Pulmonary artery endothelial cell (primary cell): Measurements from ENCODE around the gene GFRA3. TPM values are rescaled to one million over a fixed set of nuclear protein-coding genes. Genes with fewer than 3 reads are reported as not detected.

ENCODE experiments used
- total RNA-seq: library from RNA; depleted of rRNA; stranded (reverse); fragments of >200 nt; gene quantifications from 2 replicates; pipeline ENCODE4 v1.2.3, GENCODE V29; 2014

The GFRA3 gene
- total RNA-seq, 1 donor from 2014 or later, result not detected

Other genes starting within 250 kb of the GFRA3 start
- 10.4 and 17.0 TPM in 2 replicates for gene FAM13B, start 241.5 kb downstream of the GFRA3 start, total RNA-seq
- not detected in 2 replicates for gene WNT8A, start 190.6 kb downstream of the GFRA3 start, total RNA-seq
- gene NME5, start 135.2 kb downstream of the GFRA3 start, total RNA-seq, result 1.1 and 1.2 TPM in 2 replicates
- 25.7 and 36.0 TPM in 2 replicates for gene BRD8, start 96.0 kb downstream of the GFRA3 start, total RNA-seq
- gene KIF20A, start 95.5 kb downstream of the GFRA3 start, total RNA-seq, result 47.2 and 125 TPM in 2 replicates
- 32.9 and 41.1 TPM in 2 replicates for gene CDC23, start 61.3 kb downstream of the GFRA3 start, total RNA-seq
- 6.0 and 15.5 TPM in 2 replicates for gene CDC25C, start 57.2 kb upstream of the GFRA3 start, total RNA-seq
- gene FAM53C, start 63.6 kb upstream of the GFRA3 start, total RNA-seq, result 30.7 and 30.8 TPM in 2 replicates
- 47.4 and 52.0 TPM in 2 replicates for gene KDM3B, start 78.1 kb upstream of the GFRA3 start, total RNA-seq
- 2.0 and 4.2 TPM in 2 replicates for gene REEP2, start 164.4 kb upstream of the GFRA3 start, total RNA-seq
- gene EGR1, start 190.9 kb upstream of the GFRA3 start, total RNA-seq, result 0.73 and 1.2 TPM in 2 replicates